ENCODE data around the gene CLCN3. TPM values are rescaled to one million over a fixed set of nuclear protein-coding genes. Genes with fewer than 3 reads are reported as not detected.
A peak's percentile ranks its signal among the peaks of the same experiment; 100 is the strongest.

Gene CLCN3
- total and polyA plus RNA-seq, 10 of the 15 experiments (the other 5 are each of a cell fraction or from before 2014, with no cell fraction given): 4.0 to 22.8 (median 11.8) TPM

- Histone ChIP-seq H3K9ac (ENCODE audit: control insufficient read depth, insufficient read depth, low read length) (no peak overlapping the region), H3K27ac (ENCODE audit: control insufficient read depth, insufficient read depth) (no peak overlapping the region), H3K27me3 (replicated peaks in 1 of 2; ENCODE audit: control insufficient read depth in 2 of 2, insufficient read depth in 2 of 2, low read length in 1 of 2) (no peaks in the 10 kb centered on the region), H4K20me1 (ENCODE audit: control insufficient read depth, insufficient read depth) (no peaks in the 10 kb centered on the region), H3K4me2 (ENCODE audit: control insufficient read depth, insufficient read depth) (no peak overlapping the region), H2AFZ (ENCODE audit: control insufficient read depth, low read depth, low read length) (no peak overlapping the region), H3K4me3 (no peak overlapping the region), H3K9me3 (replicated peaks; ENCODE audit: control insufficient read depth, insufficient read depth, low read length) (no peaks in the 10 kb centered on the region; the same call in 1 of the 3 replicates), H3K79me2 (ENCODE audit: control insufficient read depth, insufficient read depth, low read length) (peaks cover 64% of the 10 kb centered on the region), H3K36me3 (ENCODE audit: control insufficient read depth in 2 of 2, insufficient read depth in 2 of 2, low read length in 1 of 2) (no peaks in the 10 kb centered on the region), H3K4me1 (ENCODE audit: control insufficient read depth, insufficient read depth, low read length) (no peaks in the 10 kb centered on the region)
- DNase-seq (ENCODE audit: low read depth, low spot score) (no peak), FAIRE-seq (no peak), ATAC-seq (peak; percentile 45)
- RAD21 ChIA-PET (ENCODE audit: unreplicated experiment): interaction anchor here (1.9 kb wide), 1 partner anchor 34 kb away, joined by 7 read pairs; no protein-coding TSS in a partner anchor
- in situ Hi-C loops (cut with MboI): no loop called here
- CTCF ChIA-PET: interaction anchor here (1.3 to 2.0 kb wide), 5 partner anchors 11 to 65 kb away, joined by 3 to 11 read pairs (median 3); partner anchors contain the start of gene NEK1
- POLR2A ChIA-PET: interaction anchor here (0.6 to 2.0 kb wide), 6 partner anchors 14 to 125 kb away, joined by 3 to 5 read pairs (median 4); partner anchors contain the start of gene NEK1
- intact Hi-C loops (cut with micrococcal nuclease; ENCODE audit: unreplicated experiment): no loop called here
- WGBS (ENCODE audit: insufficient coverage, insufficient replicate concordance, low lambda C conversion rate, missing lambda C conversion rate): 95% methylated on average over 1 of the region's 1 CpG
- SMC1A ChIA-PET (ENCODE audit: uncharacterized antibody, unreplicated experiment): interaction anchor here (1.4 to 3.7 kb wide), 4 partner anchors 16 to 33 kb away, joined by 3 to 28 read pairs (median 5); no protein-coding TSS in a partner anchor
- TF ChIP-seq SMC3 (IDR thresholded peaks at IDR 0.05; ENCODE audit: borderline replicate concordance, low read length): no peak
- no peak for TF ChIP-seq HDAC6 (IDR thresholded peaks at IDR 0.05; ENCODE audit: unreplicated experiment)
- TF ChIP-seq SUPT20H (IDR thresholded peaks at IDR 0.05; ENCODE audit: borderline replicate concordance, control insufficient read depth, low read depth, low read length): no peak
- no peak for TF ChIP-seq ZNF687 (IDR thresholded peaks at IDR 0.05)
- no peak for TF ChIP-seq JUNB (IDR thresholded peaks at IDR 0.05)
- no TSS peak for BruUV-seq (replicated peaks)
Measured at GRCh38 chr4:169627307-169627706, 6.9 kb downstream of the CLCN3 start.
